ENCODE data around the gene TBC1D12. TPM values are rescaled to one million over a fixed set of nuclear protein-coding genes. Genes with fewer than 3 reads are reported as not detected.

The TBC1D12 gene
- total RNA-seq, 1 donor from 2014 or later: 6.9 TPM

DNA sequence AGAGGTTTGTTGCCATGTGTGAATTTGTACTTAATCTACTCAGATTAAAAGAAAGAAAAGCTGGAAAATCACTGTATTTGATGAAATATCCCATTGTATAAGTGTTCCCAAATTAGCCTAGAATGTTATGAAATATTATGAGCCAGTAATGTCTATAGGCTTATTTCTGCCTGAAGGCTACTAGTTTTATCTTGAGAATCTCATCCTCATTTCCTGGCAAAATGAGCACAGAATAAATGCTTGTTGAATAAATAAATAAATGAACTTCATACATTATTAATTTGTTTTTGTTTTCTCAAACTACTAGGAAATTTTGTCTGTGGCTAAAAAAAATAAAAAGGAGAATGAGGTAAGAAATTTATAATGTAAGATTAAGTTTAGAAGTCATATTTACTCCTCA is 168.7 kb downstream of the TBC1D12 start:
- no peak for TF ChIP-seq EZH2 (IDR thresholded peaks at IDR 0.05)
- TF ChIP-seq, protein P1, sequence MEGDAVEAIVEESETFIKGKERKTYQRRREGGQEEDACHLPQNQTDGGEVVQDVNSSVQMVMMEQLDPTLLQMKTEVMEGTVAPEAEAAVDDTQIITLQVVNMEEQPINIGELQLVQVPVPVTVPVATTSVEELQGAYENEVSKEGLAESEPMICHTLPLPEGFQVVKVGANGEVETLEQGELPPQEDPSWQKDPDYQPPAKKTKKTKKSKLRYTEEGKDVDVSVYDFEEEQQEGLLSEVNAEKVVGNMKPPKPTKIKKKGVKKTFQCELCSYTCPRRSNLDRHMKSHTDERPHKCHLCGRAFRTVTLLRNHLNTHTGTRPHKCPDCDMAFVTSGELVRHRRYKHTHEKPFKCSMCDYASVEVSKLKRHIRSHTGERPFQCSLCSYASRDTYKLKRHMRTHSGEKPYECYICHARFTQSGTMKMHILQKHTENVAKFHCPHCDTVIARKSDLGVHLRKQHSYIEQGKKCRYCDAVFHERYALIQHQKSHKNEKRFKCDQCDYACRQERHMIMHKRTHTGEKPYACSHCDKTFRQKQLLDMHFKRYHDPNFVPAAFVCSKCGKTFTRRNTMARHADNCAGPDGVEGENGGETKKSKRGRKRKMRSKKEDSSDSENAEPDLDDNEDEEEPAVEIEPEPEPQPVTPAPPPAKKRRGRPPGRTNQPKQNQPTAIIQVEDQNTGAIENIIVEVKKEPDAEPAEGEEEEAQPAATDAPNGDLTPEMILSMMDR (IDR thresholded peaks at IDR 0.05): no peak
- no peak overlapping the region for H3K9ac ChIP-seq
- H3K79me2 ChIP-seq (ENCODE audit: low read depth): peaks cover 32% of the 10 kb centered on the region
- Mint-ChIP-seq H3K9me3 (no peaks in the 10 kb centered on the region), H3K36me3 (peaks cover 35% of the 10 kb centered on the region), H3K4me3 (no peak overlapping the region), H3K27ac (no peak overlapping the region), H3K4me1 (no peaks in the 10 kb centered on the region), H3K27me3 (ENCODE audit: insufficient read depth, low read depth) (no peaks in the 10 kb centered on the region)
- H3K9me3 ChIP-seq (ENCODE audit: low read depth): no peaks in the 10 kb centered on the region
- H3K27ac ChIP-seq: no peak overlapping the region
- H3K36me3 ChIP-seq: peaks cover 21% of the 10 kb centered on the region
- no peak overlapping the region for H3K4me3 ChIP-seq
- no peaks in the 10 kb centered on the region for H3K27me3 ChIP-seq
- no peaks in the 10 kb centered on the region for H4K20me1 ChIP-seq (ENCODE audit: low read depth)
- DNase-seq (ENCODE audit: low spot score): no peak
- no peaks in the 10 kb centered on the region for H3F3A ChIP-seq (ENCODE audit: low read depth)
- no peaks in the 10 kb centered on the region for H3K4me1 ChIP-seq
- H2AFZ ChIP-seq (replicated peaks): no peak overlapping the region
- no peak overlapping the region for H3K4me2 ChIP-seq

DNA sequence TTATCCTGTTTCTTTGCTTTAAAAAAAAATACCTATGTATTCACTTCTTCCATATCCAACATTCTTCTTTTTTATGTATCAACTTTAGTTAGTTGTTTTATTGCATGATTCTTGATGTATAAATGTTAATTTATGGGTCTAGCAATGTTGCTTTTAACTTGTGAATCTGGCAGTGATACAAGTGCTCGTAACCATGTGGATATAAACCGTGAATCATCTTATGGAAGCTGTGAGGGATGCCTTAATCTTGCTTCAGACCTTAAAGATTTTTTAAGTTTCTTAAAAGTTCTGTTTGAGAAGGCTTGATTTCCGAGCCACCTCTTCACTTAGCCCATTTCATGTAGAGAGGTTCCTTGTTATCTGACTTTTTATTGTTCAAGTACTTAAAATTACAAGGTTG is 169.2 kb downstream of the TBC1D12 start:
- Mint-ChIP-seq H3K4me3 (no peak overlapping the region), H3K9me3 (no peaks in the 10 kb centered on the region), H3K4me1 (no peaks in the 10 kb centered on the region), H3K36me3 (peaks cover 33% of the 10 kb centered on the region), H3K27ac (no peak overlapping the region), H3K27me3 (ENCODE audit: insufficient read depth, low read depth) (no peaks in the 10 kb centered on the region)
- no peaks in the 10 kb centered on the region for H3K4me1 ChIP-seq
- H3F3A ChIP-seq (ENCODE audit: low read depth): no peaks in the 10 kb centered on the region
- no peak overlapping the region for H3K9ac ChIP-seq
- H3K4me2 ChIP-seq: no peak overlapping the region
- H3K36me3 ChIP-seq: peaks cover 24% of the 10 kb centered on the region
- H3K9me3 ChIP-seq (ENCODE audit: low read depth): no peaks in the 10 kb centered on the region
- peaks cover 36% of the 10 kb centered on the region for H3K79me2 ChIP-seq (ENCODE audit: low read depth)
- no peak overlapping the region for H2AFZ ChIP-seq (replicated peaks)
- no peak overlapping the region for H3K27ac ChIP-seq
- H3K4me3 ChIP-seq: no peak overlapping the region
- no peaks in the 10 kb centered on the region for H4K20me1 ChIP-seq (ENCODE audit: low read depth)
- DNase-seq (ENCODE audit: low spot score): no peak
- TF ChIP-seq, protein P1 (IDR thresholded peaks at IDR 0.05): no peak
- TF ChIP-seq EZH2phosphoT487 (IDR thresholded peaks at IDR 0.05) (no peak), EZH2 (IDR thresholded peaks at IDR 0.05) (no peak)
- H3K27me3 ChIP-seq: no peaks in the 10 kb centered on the region

DNA sequence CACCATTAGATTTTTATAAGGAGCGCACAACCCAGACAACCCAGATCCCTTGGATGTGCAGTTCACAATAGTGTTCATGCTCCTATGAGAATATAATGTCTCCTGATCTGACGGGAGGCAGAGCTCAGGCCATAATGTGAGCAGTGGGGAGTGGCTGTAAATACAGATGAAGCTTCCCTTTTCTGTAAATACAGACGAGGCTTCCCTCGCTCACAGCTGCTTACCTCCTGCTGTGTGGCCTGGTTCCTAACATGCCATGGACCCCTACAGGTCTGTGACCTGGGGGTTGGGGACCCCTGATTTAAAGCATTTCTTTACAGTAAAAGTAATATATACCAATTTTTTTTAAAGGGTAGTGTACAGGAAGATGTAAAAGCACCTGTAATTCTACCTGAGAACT is 176.4 kb downstream of the TBC1D12 start:
- Histone ChIP-seq H3K4me3 (no peak overlapping the region), H4K20me1 (ENCODE audit: low read depth) (no peaks in the 10 kb centered on the region), H3K36me3 (peaks cover 20% of the 10 kb centered on the region), H3K4me2 (no peak overlapping the region), H3K9me3 (ENCODE audit: low read depth) (no peaks in the 10 kb centered on the region), H3F3A (ENCODE audit: low read depth) (peaks cover 12% of the 10 kb centered on the region), H3K9ac (no peak overlapping the region), H3K27ac (no peak overlapping the region), H2AFZ (replicated peaks) (no peak overlapping the region), H3K79me2 (ENCODE audit: low read depth) (peaks cover 22% of the 10 kb centered on the region), H3K4me1 (no peaks in the 10 kb centered on the region), H3K27me3 (no peaks in the 10 kb centered on the region)
- no peak overlapping the region for H3K27ac Mint-ChIP-seq
- TF ChIP-seq, protein P1 (IDR thresholded peaks at IDR 0.05): no peak
- TF ChIP-seq EZH2phosphoT487 (IDR thresholded peaks at IDR 0.05): no peak
- no peak for TF ChIP-seq EZH2 (IDR thresholded peaks at IDR 0.05)
- H3K4me1 Mint-ChIP-seq: no peaks in the 10 kb centered on the region
- peaks cover 16% of the 10 kb centered on the region for H3K36me3 Mint-ChIP-seq
- H3K9me3 Mint-ChIP-seq: no peaks in the 10 kb centered on the region
- H3K27me3 Mint-ChIP-seq (ENCODE audit: insufficient read depth, low read depth): no peaks in the 10 kb centered on the region
- H3K4me3 Mint-ChIP-seq: no peak overlapping the region
- DNase-seq (ENCODE audit: low spot score): no peak

All from neural progenitor cell (in vitro differentiated cells).